SK-N-SH treated with all-trans-retinoic acid at 6 μM for 48 hours (cell line): ENCODE measurements around the gene NUB1.

Experiments used
- ATAC-seq: fragments of 200-7000 bp; cut with Tn5 transposase; 3 replicates; pipeline ENCODE4 v1.9.1; 2020; ENCODE audit warnings: mild to moderate bottlenecking, moderate library complexity
- ARNTL ChIP-seq: fragments of 450-650 bp; formaldehyde crosslinking; IDR thresholded peaks from 2 replicates; pipeline ENCODE4 v1.5.0; 2020; ENCODE audit warnings: low read depth, mild to moderate bottlenecking, moderate library complexity, borderline replicate concordance
- BACH2 ChIP-seq: fragments of 250-450 bp; sonication (Bioruptor Pico); IDR thresholded peaks from 2 replicates; pipeline ENCODE4 v1.9.0; 2021; ENCODE audit warnings: mild to moderate bottlenecking, borderline replicate concordance
- CREB5 ChIP-seq: fragments of 250-450 bp; sonication (Bioruptor Pico); IDR thresholded peaks from 2 replicates; pipeline ENCODE4 v1.5.1; 2020; ENCODE audit warnings: low read depth, mild to moderate bottlenecking, moderate library complexity
- CSDC2 ChIP-seq: fragments of 250-450 bp; sonication (Bioruptor Pico); IDR thresholded peaks from 2 replicates; pipeline ENCODE4 v1.5.0; 2020; ENCODE audit warnings: mild to moderate bottlenecking, moderate library complexity
- CSRNP3 ChIP-seq: fragments of 250-450 bp; sonication (Bioruptor Pico); IDR thresholded peaks from 2 replicates; pipeline ENCODE4 v1.5.1; 2021; ENCODE audit warnings: mild to moderate bottlenecking, moderate library complexity
- ESRRG ChIP-seq: fragments of 250-450 bp; sonication (Bioruptor Pico); IDR thresholded peaks from 2 replicates; pipeline ENCODE4 v1.6.1; 2021; ENCODE audit warnings: mild to moderate bottlenecking
- GLIS3 ChIP-seq: fragments of 250-450 bp; sonication (Bioruptor Pico); IDR thresholded peaks from 2 replicates; pipeline ENCODE4 v1.5.0; 2020; ENCODE audit warnings: mild to moderate bottlenecking, moderate library complexity
- ISL1 ChIP-seq: fragments of 250-450 bp; sonication (Bioruptor Pico); IDR thresholded peaks from 2 replicates; pipeline ENCODE4 v2.1.2; 2022; ENCODE audit warnings: mild to moderate bottlenecking, moderate library complexity
- PATZ1 ChIP-seq: fragments of 250-450 bp; sonication (Bioruptor Pico); IDR thresholded peaks from 2 replicates; pipeline ENCODE4 v1.8.0; 2020; ENCODE audit warnings: mild to moderate bottlenecking, moderate library complexity, borderline replicate concordance
- POU6F1 ChIP-seq: fragments of 250-450 bp; sonication (Bioruptor Pico); IDR thresholded peaks from 2 replicates; pipeline ENCODE4 v1.8.0; 2021; ENCODE audit warnings: low read depth, mild to moderate bottlenecking, moderate library complexity, borderline replicate concordance
- PPARA ChIP-seq: fragments of 250-450 bp; sonication (Bioruptor Pico); IDR thresholded peaks from 2 replicates; pipeline ENCODE4 v1.5.0; 2020; ENCODE audit warnings: mild to moderate bottlenecking, borderline replicate concordance
- SNAI2 ChIP-seq: fragments of 250-450 bp; sonication (Bioruptor Pico); IDR thresholded peaks from 2 replicates; pipeline ENCODE4 v1.5.0; 2020; ENCODE audit warnings: mild to moderate bottlenecking, moderate library complexity
- TCF4 ChIP-seq: fragments of 250-450 bp; sonication (Bioruptor Pico); IDR thresholded peaks from 2 replicates; pipeline ENCODE4 v1.8.0; 2021; ENCODE audit warnings: mild to moderate bottlenecking, moderate library complexity, borderline replicate concordance
- TOX ChIP-seq: fragments of 250-450 bp; sonication (Bioruptor Pico); IDR thresholded peaks from 2 replicates; pipeline ENCODE4 v1.8.0; 2021; ENCODE audit warnings: mild to moderate bottlenecking, moderate library complexity, borderline replicate concordance
- TSHZ2 ChIP-seq: fragments of 250-450 bp; sonication (Bioruptor Pico); IDR thresholded peaks from 2 replicates; pipeline ENCODE4 v1.5.0; 2020; ENCODE audit warnings: mild to moderate bottlenecking, moderate library complexity
- ZC3H10 ChIP-seq: fragments of 250-450 bp; sonication (Bioruptor Pico); IDR thresholded peaks from 2 replicates; pipeline ENCODE4 v1.5.1; 2021; ENCODE audit warnings: mild to moderate bottlenecking, moderate library complexity
- ZFP3 ChIP-seq: fragments of 250-450 bp; sonication (Bioruptor Pico); IDR thresholded peaks from 2 replicates; pipeline ENCODE4 v1.5.0; 2020; ENCODE audit warnings: mild to moderate bottlenecking, moderate library complexity
- ZNF565 ChIP-seq: fragments of 450-650 bp; formaldehyde crosslinking; conservative IDR thresholded peaks from 2 replicates; pipeline ENCODE4 v1.5.0; 2020; ENCODE audit warnings: low read depth, mild to moderate bottlenecking, moderate library complexity
- ZNF70 ChIP-seq: fragments of 450-650 bp; formaldehyde crosslinking; IDR thresholded peaks from 2 replicates; pipeline ENCODE4 v1.5.0; 2020; ENCODE audit warnings: mild to moderate bottlenecking, moderate library complexity
- ZNF8 ChIP-seq: fragments of 450-650 bp; formaldehyde crosslinking; IDR thresholded peaks from 2 replicates; pipeline ENCODE4 v1.5.0; 2020; ENCODE audit warnings: mild to moderate bottlenecking, moderate library complexity

NUB1 gene

GRCh38 chr7:151415375-151416105 is 73.9 kb downstream of the NUB1 start:
- TF ChIP-seq ESRRG (CRISPR knock-in tag) (no peak), ZFP3 (CRISPR knock-in tag) (no peak), ZNF70 (no peak), ZC3H10 (no peak), TSHZ2 (CRISPR knock-in tag) (no peak), CSRNP3 (CRISPR knock-in tag) (no peak), BACH2 (no peak), TOX (CRISPR knock-in tag) (no peak), CREB5 (CRISPR knock-in tag) (no peak), PATZ1 (CRISPR knock-in tag) (no peak), ISL1 (CRISPR knock-in tag) (no peak), ZNF8 (CRISPR knock-in tag) (no peak), SNAI2 (CRISPR knock-in tag) (no peak), ZNF565 (CRISPR knock-in tag) (no peak), ARNTL (CRISPR knock-in tag) (no peak), TCF4 (CRISPR knock-in tag) (no peak), GLIS3 (CRISPR knock-in tag) (no peak), CSDC2 (no peak), PPARA (CRISPR knock-in tag) (no peak)

GRCh38 chr7:151416112-151416940 is 74.7 kb downstream of the NUB1 start:
- TF ChIP-seq CREB5 (CRISPR knock-in tag) (no peak), SNAI2 (CRISPR knock-in tag) (no peak), TSHZ2 (CRISPR knock-in tag) (no peak), BACH2 (no peak), TOX (CRISPR knock-in tag) (no peak), PPARA (CRISPR knock-in tag) (no peak), ISL1 (CRISPR knock-in tag) (no peak), POU6F1 (CRISPR knock-in tag) (no peak)
- ATAC-seq, result no peak

More at GRCh38 chr7:151415375-151416105, 73.9 kb downstream of the NUB1 start:
- no peak for ATAC-seq
